GM12892 (cell line): ENCODE results near the gene PSAP.
A peak's percentile ranks its signal among the peaks of the same experiment; 100 is the strongest.

Source experiments
- DNase-seq: peaks from one replicate; pipeline ENCODE4 v3.0.0; 2011; ENCODE audit not compliant: insufficient read length
- FAIRE-seq: peaks from 2 replicates; lab custom pipeline; 2011; peaks lifted over from hg19 to GRCh38; lab: Jason Lieb, UNC
- POLR2A ChIP-seq: IDR thresholded peaks from 2 replicates; pipeline ENCODE4 v1.6.1; 2011; ENCODE audit warnings: low read depth, low read length, control low read depth
- POLR2AphosphoS5 ChIP-seq: IDR thresholded peaks from 2 replicates; pipeline ENCODE4 v1.6.1; 2011; ENCODE audit warnings: low read depth, low read length, control low read depth
- TAF1 ChIP-seq: IDR thresholded peaks from 2 replicates; pipeline ENCODE4 v1.6.1; 2011; ENCODE audit warnings: low read depth, mild to moderate bottlenecking, control low read depth, low read length, borderline replicate concordance

Gene PSAP

DNA sequence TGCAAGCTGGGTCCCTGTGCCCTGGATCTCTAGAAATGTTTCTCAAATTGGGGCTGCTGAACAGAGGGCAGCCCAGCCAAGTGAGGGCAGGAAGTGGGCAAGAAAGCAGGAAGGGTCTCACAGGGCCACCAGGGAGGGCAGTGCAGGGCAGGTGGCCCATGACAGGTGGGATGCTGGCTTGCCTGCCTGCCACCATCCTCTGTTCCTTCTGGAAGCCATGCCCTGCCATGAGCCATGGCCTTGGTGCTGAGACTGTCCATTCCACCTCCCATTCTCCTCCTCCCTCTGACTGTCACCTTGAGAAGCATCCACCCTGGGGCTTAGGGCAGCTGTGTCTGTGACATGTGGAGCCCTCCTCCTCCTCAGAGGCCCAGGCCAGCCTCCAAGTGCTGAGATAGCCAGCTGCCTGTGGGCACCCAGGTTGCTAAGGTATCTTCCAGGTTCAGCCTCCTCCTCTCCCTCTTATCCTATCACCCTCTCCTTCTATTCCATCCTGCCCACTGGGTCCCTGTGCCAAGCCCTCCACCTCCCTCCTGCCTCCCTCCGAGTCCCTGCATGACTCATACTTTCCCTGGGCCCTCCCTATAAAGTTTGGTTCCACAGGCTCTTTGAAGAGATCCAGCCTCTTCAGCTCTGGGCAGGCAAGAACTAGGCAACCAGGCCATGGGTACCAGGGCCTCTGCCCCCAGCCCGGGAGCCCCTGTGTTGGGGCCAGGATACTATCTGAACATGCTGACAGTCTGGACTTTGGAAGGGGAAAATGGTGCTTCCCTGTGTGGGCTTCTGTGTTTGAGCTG lies 79.0 kb downstream of the PSAP start:
- FAIRE-seq: no peak
- TF ChIP-seq POLR2A (no peak), TAF1 (no peak), POLR2AphosphoS5 (no peak)
- no peak for DNase-seq

DNA sequence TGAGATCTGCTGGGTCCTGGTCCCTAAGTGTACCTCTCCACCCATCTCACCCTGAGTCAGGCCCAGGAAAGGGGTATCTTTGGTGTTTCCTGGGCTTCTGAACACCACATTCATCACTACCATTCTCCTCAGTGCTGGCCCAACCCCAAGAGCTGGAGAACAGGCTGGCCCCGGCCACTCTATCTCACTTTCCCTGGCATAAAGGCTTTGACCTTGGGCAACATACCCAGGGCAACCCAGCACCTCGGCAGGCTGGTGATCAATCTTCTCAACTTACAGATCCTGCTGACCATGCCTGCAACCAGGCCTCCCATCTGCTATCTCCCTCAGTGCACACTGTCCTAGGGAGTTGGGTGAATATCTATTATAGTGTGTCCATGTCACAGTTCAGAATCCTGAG lies 79.8 kb downstream of the PSAP start:
- DNase-seq: no peak
- FAIRE-seq: no peak
- no peak for TF ChIP-seq TAF1
- no peak for TF ChIP-seq POLR2A
- no peak for TF ChIP-seq POLR2AphosphoS5

DNA sequence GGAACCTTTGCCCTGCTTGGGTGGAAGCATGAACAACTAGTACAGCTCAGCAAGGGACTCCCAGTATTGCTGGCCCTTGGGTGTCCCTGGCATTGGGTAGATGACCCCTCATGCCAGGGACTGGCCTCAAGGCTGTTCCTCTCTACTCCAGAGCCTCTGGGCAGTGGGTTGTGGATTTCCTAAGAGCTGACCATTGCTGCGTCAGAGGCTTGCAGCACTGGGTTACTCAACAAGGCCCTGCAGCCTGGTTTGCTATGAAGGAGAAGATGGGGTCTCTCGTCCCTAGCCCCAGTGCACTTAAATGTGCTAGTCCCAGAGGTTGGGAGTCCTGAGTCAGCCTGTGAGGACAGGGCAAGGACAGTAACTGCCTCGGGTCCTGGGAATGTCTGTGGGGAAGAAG lies 80.3 kb downstream of the PSAP start:
- FAIRE-seq: no peak
- DNase-seq: no peak
- TF ChIP-seq TAF1 (no peak), POLR2A (no peak), POLR2AphosphoS5 (no peak)

DNA sequence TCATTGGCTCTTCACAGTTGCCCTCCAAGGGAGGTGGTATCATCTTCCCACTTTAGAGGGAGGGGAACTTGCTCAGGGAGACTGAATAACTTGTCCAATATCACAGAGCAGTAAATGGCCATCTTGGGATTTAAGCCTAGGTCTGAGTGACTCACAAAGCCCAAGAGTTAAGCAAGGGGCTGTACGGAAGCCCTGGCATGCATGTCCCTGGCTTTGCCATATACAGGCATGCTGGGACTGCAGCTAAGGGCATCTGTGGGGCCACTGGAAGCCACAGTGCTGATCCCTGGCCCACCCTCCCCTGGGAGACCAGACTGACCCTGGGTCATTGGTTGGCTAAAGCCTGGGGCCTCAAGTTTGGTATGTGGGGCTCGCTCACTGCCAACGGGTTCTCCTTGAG lies 80.8 kb downstream of the PSAP start:
- TF ChIP-seq POLR2AphosphoS5: no peak
- no peak for TF ChIP-seq POLR2A
- TF ChIP-seq TAF1: no peak
- FAIRE-seq (no peak), DNase-seq (no peak)

DNA sequence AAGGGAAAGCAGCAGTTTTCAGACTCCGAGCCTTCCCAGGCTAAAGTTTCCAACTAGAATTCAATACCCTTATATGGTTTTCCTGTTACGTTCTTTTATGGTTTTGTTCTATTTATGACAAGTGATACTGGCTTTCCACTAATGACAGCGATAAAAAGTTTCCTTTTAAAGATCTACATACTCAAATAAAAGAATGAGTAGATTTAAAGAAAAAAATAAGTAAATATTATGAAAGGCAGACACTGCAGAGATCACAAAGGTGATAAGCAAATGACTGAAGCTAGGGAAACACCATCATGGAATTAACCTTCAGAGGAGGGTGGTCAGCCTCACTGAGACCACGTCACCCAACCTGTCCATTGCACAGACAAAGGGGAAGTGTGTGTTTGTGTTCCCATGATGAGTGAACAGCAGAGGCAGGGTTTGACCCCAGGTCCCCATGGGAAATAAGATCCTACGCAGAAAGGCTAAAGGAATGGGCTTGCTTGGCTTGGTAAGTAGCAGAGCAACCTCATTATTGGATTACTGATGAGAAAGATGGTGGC lies 81.7 kb downstream of the PSAP start:
- no peak for TF ChIP-seq POLR2AphosphoS5
- 0 out of 2 replicates have a peak, but pooled peaks have one; percentile 32 for TF ChIP-seq POLR2A
- FAIRE-seq: peak; percentile 63
- no peak for DNase-seq

DNA sequence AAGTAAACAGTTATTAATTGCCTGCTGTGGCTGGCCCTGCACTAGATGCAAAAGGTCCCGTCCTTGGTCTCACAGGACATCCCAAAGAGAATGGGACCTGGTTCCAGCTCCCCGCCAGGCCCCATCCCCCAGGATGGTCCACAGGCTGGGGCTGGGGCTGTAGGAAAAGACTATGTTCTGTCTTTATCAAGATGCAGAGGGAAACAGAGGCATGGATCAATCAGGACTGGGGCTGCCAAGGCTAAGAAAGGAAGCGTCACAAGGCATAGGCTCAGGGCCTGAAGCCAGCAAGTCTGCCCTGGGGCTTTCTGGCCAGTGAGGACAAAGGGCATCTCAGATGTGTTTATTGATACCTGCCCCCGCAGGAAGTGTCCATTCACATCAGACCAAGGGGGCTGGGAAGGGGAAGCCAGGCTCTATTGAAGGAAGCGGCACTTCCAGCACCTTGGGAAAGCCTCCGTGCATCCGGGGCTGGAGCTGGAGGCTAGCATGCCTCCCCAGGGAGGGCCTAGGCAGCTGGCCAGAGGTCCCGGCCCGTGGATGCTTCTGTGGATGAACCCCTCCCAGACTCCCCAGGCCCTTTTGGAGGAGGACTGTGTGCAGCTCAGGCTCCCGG lies 83.5 kb downstream of the PSAP start:
- no peak for DNase-seq
- no peak for FAIRE-seq
- no peak for TF ChIP-seq TAF1
- no peak for TF ChIP-seq POLR2A
- TF ChIP-seq POLR2AphosphoS5: no peak

DNA sequence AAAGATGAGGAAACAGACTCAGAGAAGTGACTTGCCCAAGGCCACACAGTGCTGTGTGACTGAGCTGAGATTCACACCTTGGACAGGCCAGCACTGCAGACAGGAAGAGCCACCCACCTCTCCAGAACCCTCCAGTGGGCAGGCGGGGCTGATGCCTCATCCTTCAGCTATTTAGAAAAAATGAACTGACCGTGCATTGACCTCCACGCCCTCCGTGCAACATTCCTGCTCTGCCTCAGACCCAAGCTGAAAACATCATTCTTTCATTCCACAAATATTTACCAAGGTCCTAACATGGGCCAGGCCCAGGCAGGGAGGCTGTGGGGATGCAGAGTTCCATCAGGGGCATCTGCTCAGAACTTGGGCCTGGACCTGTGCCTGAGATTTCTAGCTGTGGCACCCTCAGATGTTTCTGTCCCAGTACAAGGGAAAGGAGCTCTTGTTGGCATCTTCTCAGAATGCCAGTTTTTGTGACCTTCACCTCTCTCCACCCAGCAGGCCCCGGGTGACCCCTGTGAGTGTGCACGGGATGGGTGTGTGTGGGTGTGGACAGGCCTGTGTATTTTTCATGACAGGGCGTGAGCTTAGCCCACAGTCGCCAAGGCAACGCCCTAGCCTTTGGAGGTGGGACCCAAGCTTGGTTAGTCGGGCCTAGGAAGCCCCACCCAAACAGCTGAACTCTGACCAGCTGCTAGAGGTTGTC lies 84.2 kb downstream of the PSAP start:
- no peak for DNase-seq
- TF ChIP-seq POLR2A: no peak
- TF ChIP-seq POLR2AphosphoS5: no peak
- no peak for TF ChIP-seq TAF1
- no peak for FAIRE-seq
